ENCODE measurements around the gene EMP2.
A peak's percentile ranks its signal among the peaks of the same experiment; 100 is the strongest.

Gene EMP2

DNA sequence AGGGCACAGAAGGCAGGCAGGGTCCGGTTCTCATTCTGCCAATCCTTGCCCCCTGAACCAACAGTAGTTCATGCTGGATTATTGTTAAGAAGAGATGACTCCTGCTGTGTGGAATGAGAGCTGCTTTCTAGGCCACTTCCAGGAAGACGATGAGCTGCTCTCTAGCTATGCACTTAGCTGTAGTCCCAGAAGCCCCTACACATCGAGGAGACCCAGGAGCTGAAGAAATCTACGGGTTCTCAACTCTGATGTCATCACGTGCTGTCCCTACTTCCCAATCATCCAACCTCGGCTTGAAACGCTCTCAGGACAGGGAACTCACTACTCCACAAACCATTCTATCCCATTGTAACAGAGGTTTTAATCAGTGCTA is 29.0 kb upstream of the EMP2 start:
- DNase-seq = no peak

DNA sequence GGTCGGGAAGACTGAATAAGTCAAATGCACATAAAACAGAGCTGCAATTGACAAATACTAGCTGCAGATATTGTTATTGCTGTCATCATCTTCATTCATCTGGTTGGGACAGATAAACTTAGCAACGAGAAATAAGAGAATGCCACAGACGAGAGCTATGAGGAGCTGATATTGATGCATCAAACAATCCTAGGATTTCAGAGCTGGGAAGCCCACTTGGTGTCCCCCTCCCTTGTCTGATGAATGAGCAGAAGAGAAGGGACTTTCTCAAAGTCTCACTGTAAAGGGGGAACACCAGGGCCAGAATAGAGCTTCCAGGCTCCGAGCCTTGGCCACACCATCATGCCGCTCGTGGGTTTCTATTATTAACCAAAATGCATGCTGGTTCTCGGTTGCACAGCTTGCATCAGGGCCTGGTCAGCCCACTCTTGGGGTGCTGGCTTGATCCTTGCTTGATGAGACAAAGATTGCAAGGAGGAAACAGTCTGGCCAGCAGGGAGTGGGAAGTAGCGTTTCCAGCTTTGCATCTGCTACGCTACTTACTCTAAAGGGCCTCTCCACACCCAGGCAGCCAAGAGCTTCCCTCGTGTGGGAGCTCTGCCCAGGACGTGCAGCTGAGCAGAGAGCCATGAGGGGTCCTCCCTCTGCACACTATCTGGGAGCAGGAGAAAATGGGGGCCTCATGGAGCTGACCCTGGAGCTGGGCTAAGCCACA is 28.4 kb upstream of the EMP2 start:
- DNase-seq = peak; percentile 49

DNA sequence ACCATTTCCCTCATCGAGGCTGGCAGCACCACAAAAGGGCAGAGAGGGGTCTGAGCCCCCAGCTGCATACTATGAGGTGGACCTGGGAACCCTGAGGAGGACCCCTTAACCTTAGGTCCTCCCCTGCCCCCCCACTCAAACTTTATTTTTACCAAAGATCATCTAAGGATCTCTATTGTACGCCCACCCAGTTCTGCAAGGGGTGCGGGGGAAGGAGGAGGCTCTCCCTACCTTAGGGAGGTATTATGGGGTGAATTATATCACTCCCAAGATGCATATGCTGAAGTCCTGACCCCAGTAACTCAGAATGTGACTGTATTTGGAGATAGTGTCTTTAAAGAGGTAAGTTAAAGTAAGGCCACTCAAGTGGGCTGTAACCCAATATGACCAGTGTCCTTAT is 26.8 kb upstream of the EMP2 start:
- no peak for DNase-seq

DNA sequence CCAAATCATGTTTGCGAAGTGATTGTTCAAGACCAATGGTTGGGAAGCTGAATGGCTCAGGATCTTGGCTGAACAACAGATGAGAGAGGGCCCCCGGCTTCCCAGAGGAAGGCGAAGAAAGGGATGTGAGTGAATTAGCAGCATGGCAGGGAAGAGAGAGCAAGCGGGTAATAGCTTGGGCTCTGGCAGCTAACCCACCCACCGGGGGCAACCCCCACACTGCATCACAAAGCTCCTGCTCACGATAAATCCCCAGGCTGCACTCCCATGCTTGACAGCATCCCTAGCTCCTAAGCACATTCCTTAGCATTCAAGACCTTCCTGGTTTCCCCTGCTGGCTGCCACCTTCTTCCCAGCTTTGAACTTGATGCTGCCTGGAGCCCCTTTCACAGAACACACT is 26.2 kb upstream of the EMP2 start:
- no peak for DNase-seq

DNA sequence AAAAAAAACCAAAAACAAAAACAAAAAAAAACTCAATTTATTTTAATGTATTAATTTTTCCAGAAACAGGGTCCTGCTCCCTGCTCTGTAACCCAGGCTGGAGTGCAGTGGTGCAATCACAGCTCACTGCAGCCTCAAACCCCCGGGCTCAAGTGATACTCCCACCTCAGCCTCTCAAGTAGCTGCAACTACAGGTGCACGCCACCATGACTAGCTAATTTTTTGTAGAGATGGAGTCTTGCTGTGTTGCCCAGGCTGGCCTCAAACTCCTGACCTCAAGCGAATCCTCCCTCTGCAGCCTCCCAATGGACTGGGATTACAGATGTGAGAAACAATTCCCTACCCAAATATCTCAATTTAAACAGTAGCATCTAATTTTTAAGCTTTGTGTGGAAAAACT is 25.2 kb upstream of the EMP2 start:
- DNase-seq = no peak

DNA sequence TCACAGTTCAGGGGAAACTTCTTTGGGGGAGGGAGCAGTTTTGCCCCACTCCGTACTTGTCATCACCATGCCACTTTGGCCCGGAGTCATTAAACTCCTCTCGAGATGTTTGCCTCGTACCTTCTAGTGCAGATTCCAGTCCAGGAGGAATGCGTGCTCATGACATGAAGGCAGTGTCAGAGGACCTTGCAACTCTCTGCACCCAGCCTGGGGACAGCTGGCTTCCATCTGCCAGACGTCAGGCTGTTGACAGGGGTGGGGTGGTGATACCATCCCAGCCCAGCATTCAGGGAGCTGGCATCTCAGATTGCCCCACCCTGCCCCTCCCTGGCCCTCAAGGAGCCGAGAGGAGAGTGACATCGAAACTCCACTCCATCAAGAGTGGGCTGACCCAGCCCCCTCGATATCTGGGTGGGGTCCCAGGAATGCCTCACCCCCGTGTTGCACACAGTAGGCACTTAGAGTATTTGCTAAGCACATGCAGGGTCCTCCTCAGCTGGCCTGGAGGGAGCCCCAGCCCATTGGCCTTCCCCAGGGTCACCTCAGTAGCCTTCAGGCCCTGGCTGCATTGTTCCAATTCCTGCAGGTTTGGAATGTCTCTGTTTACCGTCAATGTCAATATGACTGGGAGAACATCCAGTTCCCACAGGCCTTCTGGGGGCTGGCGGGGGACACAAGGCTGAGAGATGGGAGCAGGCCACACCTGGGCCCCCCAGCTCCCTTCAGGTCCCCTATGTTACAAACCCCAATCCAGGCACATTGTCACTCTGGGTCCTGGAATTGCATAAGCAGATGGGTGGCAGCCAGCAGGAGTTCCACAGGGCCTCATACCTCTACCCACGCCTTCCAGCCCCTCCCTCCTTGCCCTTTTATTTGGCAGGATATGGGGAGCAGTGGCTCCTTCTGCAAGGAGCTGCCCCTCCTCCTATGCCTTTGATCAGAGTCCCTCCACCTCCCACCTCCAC is 21.3 kb upstream of the EMP2 start:
- no peak for DNase-seq

DNA sequence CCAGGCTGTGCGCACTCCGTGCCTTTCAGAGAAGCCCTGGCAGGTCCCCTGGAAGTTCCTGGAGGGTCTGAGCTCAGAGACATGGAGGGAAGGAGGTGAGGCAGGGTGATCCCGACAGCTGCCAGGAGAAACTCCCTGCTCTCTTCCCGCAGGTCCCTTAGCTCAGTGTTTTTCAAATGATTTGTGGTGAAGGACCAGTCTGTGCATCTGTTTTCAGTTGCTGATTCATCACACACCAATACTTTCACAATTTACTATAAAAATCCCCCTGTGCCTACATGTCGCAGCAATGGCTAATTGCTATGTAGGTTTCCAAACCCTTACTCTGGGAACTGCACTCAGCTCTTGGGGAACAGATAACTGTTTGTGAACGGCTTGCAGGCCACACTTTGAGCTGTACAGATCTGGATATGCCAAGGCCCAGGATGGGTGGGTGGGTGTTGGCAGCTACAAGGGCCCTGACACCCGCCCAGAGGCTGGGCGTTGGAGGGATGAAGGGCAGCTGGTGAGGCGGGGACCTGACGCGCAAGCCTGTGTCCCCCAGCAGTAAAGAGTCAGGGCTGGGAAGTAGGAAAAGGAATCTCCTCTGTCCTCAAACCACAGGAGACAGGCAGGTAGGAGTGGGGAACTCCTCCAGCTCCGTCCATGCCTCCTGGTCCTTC is 20.5 kb upstream of the EMP2 start:
- peak; percentile 27 for DNase-seq

DNA sequence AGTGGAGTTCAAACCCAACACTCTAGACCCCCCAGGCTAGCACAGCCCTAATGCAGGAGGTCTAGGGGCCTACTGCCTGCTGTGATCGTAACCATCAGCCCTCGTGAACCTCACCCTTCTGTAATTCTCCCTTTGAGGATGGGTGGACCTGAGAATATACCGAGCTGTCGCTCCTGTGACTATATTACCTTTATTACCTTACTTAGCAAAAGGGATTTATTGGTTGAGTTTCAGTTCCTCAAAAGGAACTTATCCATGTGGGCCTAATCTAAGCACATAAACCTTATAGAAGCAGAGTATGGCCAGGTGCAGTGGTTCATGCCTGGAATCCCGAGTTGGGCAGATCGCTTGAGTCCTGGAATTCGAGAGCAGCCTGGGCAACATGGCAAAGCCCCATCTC is 19.2 kb upstream of the EMP2 start:
- no peak for DNase-seq

DNA sequence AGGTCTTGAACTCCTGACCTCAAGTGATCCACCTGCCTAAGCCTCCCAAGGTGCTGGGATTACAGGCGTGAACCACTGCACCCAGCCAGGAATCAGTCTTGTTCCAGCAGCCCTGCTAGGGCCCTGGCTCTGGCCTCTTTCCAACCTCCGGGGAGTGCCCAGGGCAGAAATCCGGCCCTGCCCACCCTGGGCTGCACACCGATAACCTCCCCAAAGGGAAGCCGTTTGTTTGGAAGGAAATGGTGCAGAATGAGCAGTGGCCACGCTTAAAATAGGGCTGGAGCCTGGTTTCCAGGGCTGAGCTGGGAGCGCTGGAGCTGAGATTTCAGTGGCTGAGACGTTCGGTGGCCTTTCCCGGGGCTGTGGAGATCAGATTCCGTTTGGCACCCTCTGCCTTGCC is 17.8 kb upstream of the EMP2 start:
- DNase-seq = no peak

DNA sequence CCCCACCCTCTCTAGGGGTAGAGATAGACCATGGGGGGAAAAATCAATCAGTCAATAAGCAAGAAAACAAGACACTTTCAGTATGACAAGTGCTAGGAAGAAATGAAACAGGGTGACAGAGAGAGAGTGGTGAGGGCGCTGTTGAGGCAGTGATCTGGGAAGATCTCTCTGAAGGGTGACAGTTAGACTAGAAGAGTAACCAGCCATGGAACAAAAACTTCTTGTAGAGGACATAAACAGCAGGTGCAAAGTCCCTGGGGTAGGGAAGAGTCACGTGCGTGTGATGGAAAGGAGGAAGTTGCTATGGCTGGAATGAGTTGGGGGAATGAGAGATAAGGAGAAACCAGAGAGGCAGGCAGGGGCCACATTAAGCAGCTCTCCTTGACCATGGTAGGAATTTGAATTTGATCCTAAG is 16.8 kb upstream of the EMP2 start:
- no peak for DNase-seq

DNA sequence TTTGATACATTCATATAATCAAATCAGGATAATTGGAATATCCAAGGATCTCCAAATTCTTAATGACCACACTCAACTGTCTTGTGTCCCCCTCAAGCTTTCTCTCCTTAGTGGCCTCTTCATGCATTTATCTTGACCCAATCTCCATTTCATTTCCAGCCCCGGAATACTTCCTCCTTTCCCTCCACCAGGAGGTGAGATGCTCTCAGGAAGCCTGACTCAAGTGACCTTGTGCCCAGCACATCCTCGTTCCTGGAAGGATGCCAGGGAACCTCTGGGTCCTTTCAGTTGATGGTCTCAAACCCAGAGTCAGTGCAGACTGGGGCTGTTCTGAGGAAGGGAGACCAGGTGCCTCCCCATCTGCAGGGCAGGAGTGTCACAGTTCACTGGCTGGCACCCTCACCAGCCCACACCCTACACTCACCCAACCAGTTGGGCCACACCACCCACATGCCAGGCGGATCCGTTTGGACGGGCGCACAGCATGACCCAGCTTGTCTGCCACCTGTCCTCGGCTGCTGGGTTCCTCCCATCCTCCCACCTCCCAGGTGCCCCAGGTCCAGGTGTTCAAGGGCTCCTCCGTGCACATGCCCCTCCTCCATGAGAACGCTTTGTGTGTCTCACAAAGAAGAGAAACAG is 14.0 kb upstream of the EMP2 start:
- no peak for DNase-seq

DNA sequence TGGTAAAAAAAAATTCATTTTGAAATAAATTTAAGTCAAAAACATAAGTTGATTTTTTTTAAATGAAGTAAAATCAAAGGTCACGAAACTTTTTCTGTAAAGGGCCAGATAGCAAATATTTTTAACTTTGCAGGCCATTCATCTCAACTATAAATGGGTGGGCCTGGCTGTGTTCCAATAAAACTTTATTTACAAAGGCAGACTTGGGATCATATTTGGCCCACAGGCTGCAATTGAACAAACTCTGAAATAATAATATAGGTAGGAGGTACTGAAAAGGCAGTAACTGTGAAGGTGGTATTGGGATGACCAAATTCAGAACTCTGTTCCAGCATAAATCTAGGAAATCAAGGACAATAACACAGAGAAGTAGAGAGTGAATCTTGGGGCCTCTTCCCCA is 12.2 kb upstream of the EMP2 start:
- DNase-seq = no peak

DNA sequence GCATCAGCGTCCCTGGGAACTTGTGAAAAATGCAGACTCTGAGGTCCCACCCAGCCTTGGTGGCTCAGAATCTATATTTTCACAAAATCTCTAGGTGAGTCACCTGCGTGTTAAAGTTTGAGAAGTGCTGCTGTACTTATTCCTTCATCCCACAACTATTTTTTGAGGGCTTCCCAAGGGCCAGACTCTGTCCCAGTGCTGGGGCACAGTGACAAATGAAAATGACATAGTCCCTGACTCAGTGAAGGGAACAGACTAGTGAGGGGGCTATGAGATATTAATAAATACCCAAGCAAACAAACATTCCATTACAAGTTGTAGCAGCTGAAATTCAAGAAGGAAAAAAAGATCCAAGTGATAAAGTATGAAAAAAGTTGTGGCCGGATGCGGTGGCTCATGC is 9.9 kb upstream of the EMP2 start:
- no peak for DNase-seq

DNA sequence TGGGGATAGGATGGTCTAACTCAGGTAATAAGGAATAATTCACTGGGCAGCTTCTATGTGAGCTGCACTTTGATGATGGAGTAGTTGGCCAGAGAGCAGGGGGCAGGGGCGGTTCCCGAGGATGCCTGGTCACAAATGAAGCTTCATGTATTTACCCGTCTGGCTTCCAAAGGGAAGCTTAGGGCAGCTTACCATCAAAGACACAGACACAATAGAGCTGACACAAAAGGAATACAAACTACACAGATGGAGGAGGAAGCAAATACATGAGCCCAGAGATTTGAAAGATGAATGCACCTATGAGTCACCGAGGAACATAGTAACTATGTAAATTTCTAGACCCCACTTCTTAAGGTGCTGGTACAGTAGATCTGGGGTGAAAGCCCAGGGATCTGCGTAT is 8.7 kb upstream of the EMP2 start:
- DNase-seq = no peak

DNA sequence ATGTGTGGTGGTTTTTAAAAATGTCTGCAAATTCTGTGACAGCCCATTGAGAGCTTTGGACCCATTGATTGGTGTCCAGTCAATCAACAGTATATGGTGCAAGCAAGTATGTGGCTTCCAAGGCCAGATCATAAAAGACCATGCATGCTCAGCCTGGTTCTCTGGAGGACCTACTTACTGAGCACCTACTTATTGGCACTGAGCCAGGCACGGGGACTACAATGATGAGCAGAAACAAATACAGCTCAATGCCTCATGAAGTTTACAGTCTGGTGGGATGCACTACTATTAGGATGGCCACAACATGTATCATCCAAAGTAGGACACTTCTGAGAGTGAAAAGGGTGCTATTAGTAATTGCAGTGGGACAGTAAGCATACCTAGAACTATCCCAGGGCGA is 7.2 kb upstream of the EMP2 start:
- DNase-seq = no peak

DNA sequence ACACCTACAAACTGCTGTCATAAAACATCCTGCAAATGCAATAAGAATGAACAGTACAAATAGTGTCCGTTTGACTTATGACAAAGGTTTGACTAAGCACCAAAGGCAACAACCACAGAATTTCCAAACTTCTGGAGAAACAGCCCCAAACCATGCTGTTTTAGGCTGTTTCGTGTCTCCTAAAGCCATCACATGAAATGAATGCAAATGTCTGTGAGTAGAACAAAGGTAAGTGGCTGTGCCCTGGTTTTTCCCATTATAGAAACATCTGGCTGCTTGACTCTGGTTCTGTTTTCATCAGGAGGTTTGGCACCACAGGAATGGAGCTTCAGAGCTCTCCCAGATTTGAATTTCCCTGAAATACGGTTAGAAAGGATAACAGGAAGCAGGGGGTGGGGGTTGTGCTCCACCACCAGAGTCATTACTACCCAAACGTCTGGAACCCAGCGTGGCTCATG is 4.6 kb upstream of the EMP2 start:
- no peak for DNase-seq

DNA sequence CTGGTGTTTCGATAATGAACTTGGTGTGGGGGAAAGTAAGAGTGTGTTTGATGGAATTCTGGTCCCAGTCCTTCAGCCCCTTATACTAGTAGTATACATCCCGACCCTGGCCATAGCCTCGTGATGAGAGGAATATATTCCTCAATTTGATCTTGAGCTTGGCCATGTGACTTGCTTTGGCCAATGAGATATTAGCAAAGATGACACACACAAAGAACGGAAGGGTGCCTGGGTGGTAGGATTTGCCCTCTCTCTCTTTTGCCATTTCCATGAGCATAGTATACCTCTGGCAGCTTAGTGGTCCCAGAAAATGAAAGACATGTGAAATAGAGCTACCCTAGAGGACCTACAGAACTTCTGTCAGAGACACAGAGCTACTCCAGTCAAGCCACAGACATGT is 2.9 kb upstream of the EMP2 start:
- no peak for DNase-seq

DNA sequence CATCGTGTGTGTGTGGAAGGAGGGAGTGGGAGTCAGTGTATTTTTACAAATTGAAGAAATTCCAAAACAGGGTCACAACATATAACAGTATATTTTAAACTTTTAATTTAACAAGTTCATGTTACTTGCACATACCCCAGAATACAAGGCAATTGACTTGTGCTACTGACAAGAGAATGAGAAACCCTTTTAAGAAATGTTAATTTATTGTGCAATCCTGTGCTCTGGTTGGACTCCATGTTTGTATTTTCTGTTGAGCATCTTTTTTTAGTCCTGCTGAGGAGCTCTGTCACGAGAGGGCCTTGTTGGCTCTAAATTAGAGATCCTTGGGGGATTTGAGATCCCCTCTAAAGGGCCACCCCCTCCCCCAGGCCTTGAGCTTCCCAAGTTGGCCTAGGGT is 1.1 kb upstream of the EMP2 start:
- peak; percentile 26 for DNase-seq

DNA sequence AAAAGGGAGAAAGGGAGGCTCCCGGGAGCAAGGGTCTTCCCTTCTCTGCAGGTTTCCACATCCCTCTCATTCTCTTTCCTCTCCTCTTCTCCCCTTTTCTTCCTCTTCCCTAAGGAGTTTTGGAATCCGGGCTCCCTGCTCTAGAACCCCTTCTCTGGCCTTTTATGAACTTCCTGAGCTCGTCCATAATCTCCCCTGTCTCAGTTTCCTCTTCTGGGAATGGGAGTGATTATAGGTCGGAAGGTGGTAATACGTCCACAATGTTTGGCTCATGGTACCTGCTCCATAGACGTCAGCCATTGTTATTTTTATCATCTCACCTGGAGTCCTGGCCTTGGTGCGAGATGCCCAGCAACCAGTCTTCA is 467 bp upstream of the EMP2 start:
- no peak for DNase-seq

DNA sequence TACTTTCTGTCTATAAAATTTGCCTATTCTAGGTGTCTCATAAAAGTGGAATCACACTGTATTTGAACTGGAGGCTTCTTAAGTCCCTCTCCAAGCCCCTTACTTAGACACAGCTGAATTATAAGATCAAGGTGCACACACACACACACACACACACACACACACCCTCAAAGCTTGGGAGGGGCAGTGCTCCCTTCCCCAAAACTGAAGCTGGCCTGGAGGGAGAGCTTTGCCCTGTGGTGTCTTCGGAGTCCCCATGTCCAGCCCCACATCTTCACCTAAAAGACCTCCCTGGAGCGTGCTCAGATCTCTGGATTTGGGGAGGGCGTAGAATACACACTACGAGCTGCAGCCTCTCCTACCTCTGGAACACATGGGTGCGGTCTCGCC is 828 bp downstream of the EMP2 start:
- DNase-seq = no peak

DNA sequence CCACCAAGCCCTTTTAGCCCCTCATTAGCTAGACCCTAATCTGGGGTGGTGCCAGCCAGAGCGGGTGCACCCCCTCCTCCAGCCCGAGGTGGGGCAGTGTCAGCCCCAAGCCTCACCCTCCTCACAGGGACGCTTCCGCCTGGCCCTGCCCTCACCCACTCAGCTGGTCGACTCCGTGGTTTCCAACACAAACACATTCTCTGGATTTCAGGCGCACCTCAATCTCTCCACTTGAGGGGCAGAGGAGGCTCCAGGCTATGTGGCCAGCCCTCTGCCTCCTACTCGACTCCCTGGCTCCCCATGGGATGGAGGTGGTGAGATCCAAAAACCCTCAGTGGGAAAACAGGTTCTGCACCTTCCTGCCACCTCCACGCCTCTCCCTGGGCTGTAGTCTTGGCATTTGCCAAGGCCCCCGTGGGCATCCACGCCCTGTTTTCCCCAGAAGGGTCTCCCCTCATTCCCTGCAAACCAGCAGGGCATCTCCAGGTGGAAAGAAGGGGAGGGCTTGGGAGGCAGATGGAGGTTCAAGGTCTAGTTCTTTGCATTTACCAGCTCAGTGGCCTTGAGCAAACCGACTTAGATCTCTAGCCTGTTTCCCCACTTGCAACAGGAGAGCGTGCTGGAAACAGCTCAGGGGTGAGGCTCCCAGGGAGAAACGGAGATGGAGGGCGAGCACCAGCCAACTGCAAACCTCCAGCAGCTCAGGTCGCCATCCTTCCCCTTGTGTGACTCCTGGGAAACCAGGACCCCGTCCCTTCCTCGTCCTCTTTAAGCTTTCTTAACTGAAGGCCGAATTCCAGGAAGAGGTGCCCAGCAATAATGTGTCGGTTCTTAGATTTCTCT is 1.7 kb downstream of the EMP2 start:
- no peak for DNase-seq
